Colonic mucosa (tissue), 4 donors: ENCODE measurements around the gene RGS21. TPM values are rescaled to one million over a fixed set of nuclear protein-coding genes. Genes with fewer than 3 reads are reported as not detected.

Experiments
- DNase-seq: peaks from one replicate; pipeline ENCODE4 v3.0.0-alpha.2; 2020
- H3K27ac ChIP-seq: fragments of 200-600 bp; one replicate; pipeline ENCODE4 v1.8.0; 2021
- H3K27me3 ChIP-seq: fragments of 200-600 bp; one replicate; pipeline ENCODE4 v1.8.0; 2021
- H3K36me3 ChIP-seq: fragments of 200-600 bp; one replicate; pipeline ENCODE4 v1.8.0; 2021
- H3K4me1 ChIP-seq: fragments of 200-600 bp; one replicate; pipeline ENCODE4 v1.8.0; 2021; ENCODE audit warnings: mild to moderate bottlenecking
- H3K4me3 ChIP-seq: fragments of 200-600 bp; one replicate; pipeline ENCODE4 v1.8.0; 2021
- H3K9ac ChIP-seq, 2 donors: one replicate each; pipeline ENCODE4 v1.7.0; 2013; ENCODE audit warnings: control low read depth in 2 of 2, low read depth in 2 of 2, low read length in 2 of 2
- H3K9me3 ChIP-seq: fragments of 200-600 bp; one replicate; pipeline ENCODE4 v1.8.0; 2021
- CTCF ChIP-seq: fragments of 200-600 bp; IDR thresholded peaks from one replicate; pipeline ENCODE4 v1.8.0; 2022; ENCODE audit warnings: antibody characterized with exemption, mild to moderate bottlenecking
- intact Hi-C: fragments of 100-400 bp; cut with DNase I; formaldehyde crosslinking; loops from one replicate; pipeline ENCODE4 v1.14.1; 2022
- total RNA-seq, 2 donors: library from RNA; stranded (reverse); fragmentation: NEBNext Ultra II Directional in 1 of 2; extraction: Animal tissue kit (Norgen Biotek cat#: 25700) in 1 of 2; gene quantifications; one replicate each; pipeline ENCODE4 v1.2.1, GENCODE V29; 2021
- donor health status: healthy.
- donor health status: DM: no; HTN: no; CAD: no.
- donor health status: DM: no; HTN: no; CAD: no.

Gene RGS21
- total RNA-seq, 2 donors from 2014 or later, result not detected

DNA sequence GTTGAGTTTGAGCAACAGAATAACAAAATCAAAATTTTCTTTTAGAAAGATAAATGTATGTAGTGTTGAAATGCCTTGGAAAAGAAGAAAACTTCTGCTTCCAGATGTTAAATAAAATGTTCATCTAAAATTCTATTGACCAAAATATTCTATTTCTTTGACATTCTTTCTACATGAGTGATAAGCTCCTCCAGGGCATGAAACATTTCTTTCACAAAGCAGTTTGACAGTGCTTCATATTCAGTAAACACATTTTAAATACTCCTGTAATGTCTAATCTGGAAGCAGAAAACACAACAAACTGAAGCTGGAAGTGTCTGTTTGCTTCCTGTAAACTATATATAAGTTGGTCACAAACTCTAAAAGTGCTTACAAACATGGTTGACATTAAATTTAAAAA is 61.5 kb downstream of the RGS21 start:
- DNase-seq, result no peak
- intact Hi-C loops, result no loop called here
- Histone ChIP-seq H3K4me1 (no peaks in the 10 kb centered on the region), H3K9me3 (no peaks in the 10 kb centered on the region), H3K27ac (no peak overlapping the region), H3K36me3 (no peaks in the 10 kb centered on the region), H3K9ac (no peak overlapping the region), H3K27me3 (no peaks in the 10 kb centered on the region), H3K4me3 (no peak overlapping the region)
- no peak for TF ChIP-seq CTCF

DNA sequence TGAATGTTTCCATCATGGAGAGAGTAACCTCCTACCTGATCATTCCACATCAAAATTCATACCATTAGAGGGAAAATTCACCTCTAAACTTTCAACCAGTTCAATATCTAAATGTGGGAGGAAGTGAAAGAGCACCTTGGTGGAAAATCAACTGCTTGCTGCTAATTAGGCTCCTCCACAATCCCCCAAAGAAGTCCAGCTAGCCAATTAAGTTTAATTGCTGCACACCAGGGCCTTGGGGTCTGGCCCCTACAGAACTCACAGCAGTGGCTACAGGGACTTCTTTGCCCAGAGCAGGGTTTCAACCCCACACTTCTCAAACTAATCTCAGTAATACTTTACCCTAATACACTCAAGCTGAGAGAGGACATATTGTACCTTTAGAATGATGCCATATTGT is 62.1 kb downstream of the RGS21 start:
- Histone ChIP-seq H3K36me3 (no peaks in the 10 kb centered on the region), H3K27me3 (no peaks in the 10 kb centered on the region), H3K9me3 (no peaks in the 10 kb centered on the region), H3K27ac (no peak overlapping the region), H3K4me3 (no peak overlapping the region), H3K4me1 (no peaks in the 10 kb centered on the region), H3K9ac (no peak overlapping the region)
- DNase-seq, result no peak
- intact Hi-C loops, result no loop called here
- no peak for TF ChIP-seq CTCF

- Histone ChIP-seq H3K27me3 (no peaks in the 10 kb centered on the region), H3K9me3 (no peaks in the 10 kb centered on the region), H3K4me1 (no peaks in the 10 kb centered on the region), H3K9ac (no peak overlapping the region), H3K4me3 (no peak overlapping the region), H3K36me3 (no peaks in the 10 kb centered on the region), H3K27ac (no peak overlapping the region)
- no peak for DNase-seq
- intact Hi-C loops, result no loop called here
- TF ChIP-seq CTCF, result no peak
Observed at GRCh38 chr1:192379554-192379953, 62.8 kb downstream of the RGS21 start.

DNA sequence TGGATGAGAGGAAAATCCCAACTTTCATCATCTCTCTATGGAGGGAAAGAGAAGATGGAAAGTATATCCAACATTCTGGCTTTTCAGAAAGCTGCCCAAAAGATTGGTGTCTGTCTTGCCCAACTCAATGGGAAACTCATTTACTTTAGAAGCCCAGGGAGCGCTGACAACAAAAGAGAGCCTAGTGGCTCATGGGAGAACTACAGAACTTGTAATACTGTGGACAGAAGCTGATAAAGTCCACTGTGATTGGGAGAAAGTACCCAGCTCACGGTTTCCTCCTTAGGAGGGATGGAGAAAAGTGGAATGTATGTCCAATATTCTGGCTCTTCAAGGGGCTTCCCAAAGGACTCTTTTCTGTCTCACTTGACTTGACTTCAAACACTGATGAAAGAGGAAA is 66.0 kb downstream of the RGS21 start:
- TF ChIP-seq CTCF, result no peak
- H3K9me3 ChIP-seq, result no peaks in the 10 kb centered on the region
- no peaks in the 10 kb centered on the region for H3K36me3 ChIP-seq
- no peaks in the 10 kb centered on the region for H3K27me3 ChIP-seq
- H3K4me3 ChIP-seq, result no peak overlapping the region
- no peak overlapping the region for H3K9ac ChIP-seq
- no peaks in the 10 kb centered on the region for H3K4me1 ChIP-seq
- no peak overlapping the region for H3K27ac ChIP-seq
- intact Hi-C loops, result no loop called here
- DNase-seq, result no peak

- no peaks in the 10 kb centered on the region for H3K36me3 ChIP-seq
- no peak overlapping the region for H3K4me3 ChIP-seq
- no peak overlapping the region for H3K27ac ChIP-seq
- H3K4me1 ChIP-seq, result no peaks in the 10 kb centered on the region
- DNase-seq, result no peak
- intact Hi-C loops, result no loop called here
- H3K9me3 ChIP-seq, result no peaks in the 10 kb centered on the region
- no peak overlapping the region for H3K9ac ChIP-seq
- TF ChIP-seq CTCF, result no peak
- no peaks in the 10 kb centered on the region for H3K27me3 ChIP-seq
Observed at GRCh38 chr1:192386051-192386650, 69.4 kb downstream of the RGS21 start.
